Smooth muscle cell (in vitro differentiated cells): ENCODE data around the gene TMEM178B. TPM values are rescaled to one million over a fixed set of nuclear protein-coding genes. Genes with fewer than 3 reads are reported as not detected.

ENCODE experiments used
- DNase-seq: peaks from one replicate; lab custom pipeline; 2025; ENCODE audit not compliant: unreplicated experiment; lab: John Stamatoyannopoulos, UW
- H2AFZ ChIP-seq: fragments of 200-600 bp; sonication (generic); 2 replicates; pipeline ENCODE4 v1.6.0; 2016; ENCODE audit warnings: antibody characterized with exemption, low read depth, mild to moderate bottlenecking
- H3F3A ChIP-seq: fragments of 200-600 bp; sonication (generic); 2 replicates; pipeline ENCODE4 v1.6.0; 2017; ENCODE audit warnings: antibody characterized with exemption, low read depth
- H3K27ac ChIP-seq: fragments of 200-600 bp; sonication (generic); 2 replicates; pipeline ENCODE4 v1.5.1; 2016; ENCODE audit warnings: low read depth, mild to moderate bottlenecking
- H3K27me3 ChIP-seq: fragments of 200-600 bp; sonication (generic); 2 replicates; pipeline ENCODE4 v1.6.1; 2016; ENCODE audit warnings: low read depth, mild to moderate bottlenecking
- H3K36me3 ChIP-seq: fragments of 200-600 bp; sonication (generic); 2 replicates; pipeline ENCODE4 v1.5.1; 2016; ENCODE audit warnings: low read depth
- H3K4me1 ChIP-seq: fragments of 200-600 bp; sonication (generic); 2 replicates; pipeline ENCODE4 v1.5.1; 2016; ENCODE audit warnings: low read depth
- H3K4me2 ChIP-seq: fragments of 200-600 bp; sonication (generic); 2 replicates; pipeline ENCODE4 v1.6.0; 2016; ENCODE audit warnings: mild to moderate bottlenecking
- H3K4me3 ChIP-seq: fragments of 200-600 bp; sonication (generic); 2 replicates; pipeline ENCODE4 v1.5.1; 2016; ENCODE audit warnings: mild to moderate bottlenecking
- H3K79me2 ChIP-seq: fragments of 200-600 bp; sonication (generic); 2 replicates; pipeline ENCODE4 v1.6.0; 2016; ENCODE audit warnings: low read depth, mild to moderate bottlenecking
- H3K9ac ChIP-seq: fragments of 200-600 bp; sonication (generic); 2 replicates; pipeline ENCODE4 v1.6.0; 2016; ENCODE audit warnings: low read depth
- H3K9me3 ChIP-seq: fragments of 200-600 bp; sonication (generic); replicated peaks from 2 replicates; pipeline ENCODE4 v1.5.1; 2016; ENCODE audit warnings: low read depth
- H4K20me1 ChIP-seq: fragments of 200-600 bp; sonication (generic); 2 replicates; pipeline ENCODE4 v1.6.0; 2016; ENCODE audit warnings: low read depth
- CTCF ChIP-seq: fragments of 200-600 bp; sonication (generic); IDR thresholded peaks from 2 replicates; pipeline ENCODE4 v1.5.1; 2017; ENCODE audit warnings: borderline replicate concordance, mild to moderate bottlenecking, antibody characterized with exemption; ENCODE audit not compliant: insufficient read depth, poor library complexity, severe bottlenecking
- WGBS: methylation state at CpG from one replicate; pipeline ENCODE4 v1.1.7; 2016; ENCODE audit warnings: low lambda C conversion rate; 5-methylcytosine and 5-hydroxymethylcytosine counted together
- polyA plus RNA-seq: library from polyadenylated mRNA; unstranded; fragments of >200 nt; fragmentation: Nextera tagmentation; extraction: Ambion mirVana; gene quantifications from 2 replicates; pipeline ENCODE4 v1.2.1, GENCODE V29; 2016
- total RNA-seq: library from RNA; depleted of rRNA; stranded (reverse); fragments of >200 nt; gene quantifications from 2 replicates; pipeline ENCODE4 v1.2.3, GENCODE V29; 2014

The TMEM178B gene
- total and polyA plus RNA-seq, 2 experiments from 2014 or later: 0.72 TPM; not detected in 1

- Histone ChIP-seq H3K4me3 (no peak overlapping the region), H3K4me1 (no peaks in the 10 kb centered on the region), H3K79me2 (no peaks in the 10 kb centered on the region), H3F3A (no peaks in the 10 kb centered on the region), H3K36me3 (no peaks in the 10 kb centered on the region), H3K27ac (no peak overlapping the region), H2AFZ (no peak overlapping the region), H4K20me1 (no peaks in the 10 kb centered on the region), H3K4me2 (no peak overlapping the region), H3K9me3 (no peaks in the 10 kb centered on the region), H3K27me3 (no peaks in the 10 kb centered on the region), H3K9ac (no peak overlapping the region)
- TF ChIP-seq CTCF: no peak
- DNase-seq: no peak
- 94% methylated on average over 9 of the region's 9 CpGs for WGBS
Observed at GRCh38 chr7:141480953-141481352, 407.1 kb downstream of the TMEM178B start.

GRCh38 chr7:141481971-141482370, 408.1 kb downstream of the TMEM178B start:
- no peak overlapping the region for H2AFZ ChIP-seq
- no peaks in the 10 kb centered on the region for H3F3A ChIP-seq
- TF ChIP-seq CTCF: no peak
- H4K20me1 ChIP-seq: no peaks in the 10 kb centered on the region
- no peak overlapping the region for H3K9ac ChIP-seq
- H3K4me1 ChIP-seq: no peaks in the 10 kb centered on the region
- DNase-seq: no peak
- no peaks in the 10 kb centered on the region for H3K27me3 ChIP-seq
- WGBS: 86% methylated on average over 5 of the region's 5 CpGs
- H3K36me3 ChIP-seq: no peaks in the 10 kb centered on the region
- H3K4me2 ChIP-seq: no peak overlapping the region
- H3K79me2 ChIP-seq: no peaks in the 10 kb centered on the region
- no peaks in the 10 kb centered on the region for H3K9me3 ChIP-seq
- no peak overlapping the region for H3K27ac ChIP-seq
- H3K4me3 ChIP-seq: no peak overlapping the region

- no peaks in the 10 kb centered on the region for H4K20me1 ChIP-seq
- H3K79me2 ChIP-seq: no peaks in the 10 kb centered on the region
- no peak for DNase-seq
- H3K4me2 ChIP-seq: no peak overlapping the region
- H3K9ac ChIP-seq: no peak overlapping the region
- H3K36me3 ChIP-seq: no peaks in the 10 kb centered on the region
- H3K4me1 ChIP-seq: no peaks in the 10 kb centered on the region
- H3K27ac ChIP-seq: no peak overlapping the region
- H3K9me3 ChIP-seq: no peaks in the 10 kb centered on the region
- no peaks in the 10 kb centered on the region for H3F3A ChIP-seq
- H3K27me3 ChIP-seq: no peaks in the 10 kb centered on the region
- H3K4me3 ChIP-seq: no peak overlapping the region
- no peak for TF ChIP-seq CTCF
- H2AFZ ChIP-seq: no peak overlapping the region
- whole genome bisulfite sequencing: 94% methylated on average over 2 of the region's 2 CpGs
Observed at GRCh38 chr7:141483044-141483443, 409.2 kb downstream of the TMEM178B start.

- WGBS: 92% methylated on average over 1 of the region's 1 CpG
- no peak overlapping the region for H3K4me2 ChIP-seq
- no peaks in the 10 kb centered on the region for H3K4me1 ChIP-seq
- H2AFZ ChIP-seq: no peak overlapping the region
- no peaks in the 10 kb centered on the region for H4K20me1 ChIP-seq
- H3K9me3 ChIP-seq: no peaks in the 10 kb centered on the region
- H3K27ac ChIP-seq: no peak overlapping the region
- H3K9ac ChIP-seq: no peak overlapping the region
- H3K36me3 ChIP-seq: no peaks in the 10 kb centered on the region
- no peak for DNase-seq
- H3F3A ChIP-seq: no peaks in the 10 kb centered on the region
- TF ChIP-seq CTCF: no peak
- no peak overlapping the region for H3K4me3 ChIP-seq
- H3K79me2 ChIP-seq: no peaks in the 10 kb centered on the region
- no peaks in the 10 kb centered on the region for H3K27me3 ChIP-seq
Observed at GRCh38 chr7:141484907-141485306, 411.0 kb downstream of the TMEM178B start.
